Measurements from ENCODE around the gene IGFLR1. TPM values are rescaled to one million over a fixed set of nuclear protein-coding genes. Genes with fewer than 3 reads are reported as not detected.

Gene IGFLR1
- total and polyA plus RNA-seq, 10 donors = 16.5 to 64.7 (median 46.4) TPM

DNA sequence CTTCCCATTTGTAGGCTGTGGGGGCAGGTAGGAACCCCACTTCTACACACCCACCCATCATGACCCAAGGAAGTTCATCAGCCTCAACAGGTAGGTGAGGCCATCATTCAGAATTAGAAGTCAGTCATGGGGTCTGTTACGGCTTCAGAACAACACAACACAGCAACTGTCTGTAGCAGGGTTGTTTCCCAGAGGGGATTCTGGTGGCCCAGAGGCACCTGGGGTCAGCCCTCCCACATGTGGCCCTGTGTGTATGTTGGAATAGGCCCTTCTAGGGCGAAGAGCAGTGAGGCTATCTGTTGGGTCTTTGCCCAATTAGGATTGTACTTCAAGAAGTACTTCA, 3.4 kb downstream of the IGFLR1 start:
- intact Hi-C loops (cut with DNase I; ENCODE audit: low total_unique reads) = no loop called here
- H3K4me1 ChIP-seq = peaks cover 9 to 71% (median 44%) of the 10 kb centered on the region in 6 donors
- no peaks in the 10 kb centered on the region for H3K9me3 ChIP-seq
- DNase-seq = no peak
- peaks cover 0 to 63% (median 56%) of the 10 kb centered on the region in 6 donors for H3K36me3 ChIP-seq
- H3K4me3 ChIP-seq = no peak overlapping the region
- H3K27ac ChIP-seq = peak overlapping the region in 3 of 8 donors; percentile 100
- TF ChIP-seq, protein P1, sequence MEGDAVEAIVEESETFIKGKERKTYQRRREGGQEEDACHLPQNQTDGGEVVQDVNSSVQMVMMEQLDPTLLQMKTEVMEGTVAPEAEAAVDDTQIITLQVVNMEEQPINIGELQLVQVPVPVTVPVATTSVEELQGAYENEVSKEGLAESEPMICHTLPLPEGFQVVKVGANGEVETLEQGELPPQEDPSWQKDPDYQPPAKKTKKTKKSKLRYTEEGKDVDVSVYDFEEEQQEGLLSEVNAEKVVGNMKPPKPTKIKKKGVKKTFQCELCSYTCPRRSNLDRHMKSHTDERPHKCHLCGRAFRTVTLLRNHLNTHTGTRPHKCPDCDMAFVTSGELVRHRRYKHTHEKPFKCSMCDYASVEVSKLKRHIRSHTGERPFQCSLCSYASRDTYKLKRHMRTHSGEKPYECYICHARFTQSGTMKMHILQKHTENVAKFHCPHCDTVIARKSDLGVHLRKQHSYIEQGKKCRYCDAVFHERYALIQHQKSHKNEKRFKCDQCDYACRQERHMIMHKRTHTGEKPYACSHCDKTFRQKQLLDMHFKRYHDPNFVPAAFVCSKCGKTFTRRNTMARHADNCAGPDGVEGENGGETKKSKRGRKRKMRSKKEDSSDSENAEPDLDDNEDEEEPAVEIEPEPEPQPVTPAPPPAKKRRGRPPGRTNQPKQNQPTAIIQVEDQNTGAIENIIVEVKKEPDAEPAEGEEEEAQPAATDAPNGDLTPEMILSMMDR (IDR thresholded peaks at IDR 0.05 in 8 of 11, conservative IDR thresholded peaks at IDR 0.05 in 3 of 11) = no peak
- TF ChIP-seq POLR2A (IDR thresholded peaks at IDR 0.05) (no peak), POLR2AphosphoS5 (IDR thresholded peaks at IDR 0.05) (no peak)
- H3K27me3 ChIP-seq (replicated peaks in 1 of 7) = no peaks in the 10 kb centered on the region
- WGBS, 5 donors = 87 to 100% (median 90%) methylated on average over 1 to 2 of the region's 2 CpGs

DNA sequence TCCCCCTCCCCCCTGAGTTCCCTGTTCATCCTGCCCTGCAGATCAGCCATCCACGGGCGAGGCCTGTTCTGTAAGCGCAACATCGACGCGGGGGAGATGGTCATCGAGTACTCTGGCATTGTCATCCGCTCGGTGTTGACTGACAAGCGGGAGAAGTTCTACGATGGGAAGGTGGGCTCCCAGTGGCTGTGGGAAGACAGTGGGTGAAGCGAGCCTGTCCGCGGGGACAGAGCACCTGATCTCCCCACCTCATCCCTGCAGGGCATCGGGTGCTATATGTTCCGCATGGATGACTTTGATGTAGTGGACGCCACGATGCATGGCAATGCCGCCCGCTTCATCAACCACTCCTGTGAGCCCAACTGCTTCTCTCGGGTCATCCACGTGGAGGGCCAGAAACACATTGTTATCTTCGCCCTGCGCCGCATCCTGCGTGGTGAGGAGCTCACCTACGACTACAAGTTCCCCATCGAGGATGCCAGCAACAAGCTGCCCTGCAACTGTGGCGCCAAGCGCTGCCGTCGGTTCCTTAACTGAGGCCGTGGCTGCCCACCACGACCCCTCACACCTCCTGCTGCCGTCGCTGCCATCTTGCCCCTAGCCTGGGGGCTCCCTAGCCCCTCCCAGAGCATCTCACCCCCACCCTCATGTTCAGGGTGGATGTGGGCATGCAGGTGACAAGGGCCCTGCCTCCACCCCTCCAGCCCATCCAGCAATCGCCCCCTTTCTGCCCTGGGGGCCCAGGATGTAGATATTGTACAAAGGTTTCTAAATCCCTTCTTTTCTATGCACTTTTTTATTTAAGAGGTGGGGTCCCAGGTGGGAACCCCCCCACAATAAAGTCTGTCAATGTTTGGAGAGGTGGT, 4.0 kb downstream of the IGFLR1 start:
- H3K9me3 ChIP-seq = no peaks in the 10 kb centered on the region
- H3K27ac ChIP-seq = peak overlapping the region in 3 of 8 donors; percentile 46 to 100 (median 100)
- no peaks in the 10 kb centered on the region for H3K27me3 ChIP-seq (replicated peaks in 1 of 7)
- intact Hi-C loops (cut with DNase I; ENCODE audit: low total_unique reads) = no loop called here
- DNase-seq = no peak
- peaks cover 0 to 65% (median 62%) of the 10 kb centered on the region in 6 donors for H3K36me3 ChIP-seq
- WGBS, 5 donors = 89 to 95% (median 90%) methylated on average over 26 to 37 of the region's 37 CpGs
- TF ChIP-seq POLR2AphosphoS5 (IDR thresholded peaks at IDR 0.05) (peak in 1 of 3 donors; percentile 71), POLR2A (IDR thresholded peaks at IDR 0.05) (no peak)
- H3K4me3 ChIP-seq = no peak overlapping the region
- peaks cover 8 to 65% (median 38%) of the 10 kb centered on the region in 6 donors for H3K4me1 ChIP-seq

DNA sequence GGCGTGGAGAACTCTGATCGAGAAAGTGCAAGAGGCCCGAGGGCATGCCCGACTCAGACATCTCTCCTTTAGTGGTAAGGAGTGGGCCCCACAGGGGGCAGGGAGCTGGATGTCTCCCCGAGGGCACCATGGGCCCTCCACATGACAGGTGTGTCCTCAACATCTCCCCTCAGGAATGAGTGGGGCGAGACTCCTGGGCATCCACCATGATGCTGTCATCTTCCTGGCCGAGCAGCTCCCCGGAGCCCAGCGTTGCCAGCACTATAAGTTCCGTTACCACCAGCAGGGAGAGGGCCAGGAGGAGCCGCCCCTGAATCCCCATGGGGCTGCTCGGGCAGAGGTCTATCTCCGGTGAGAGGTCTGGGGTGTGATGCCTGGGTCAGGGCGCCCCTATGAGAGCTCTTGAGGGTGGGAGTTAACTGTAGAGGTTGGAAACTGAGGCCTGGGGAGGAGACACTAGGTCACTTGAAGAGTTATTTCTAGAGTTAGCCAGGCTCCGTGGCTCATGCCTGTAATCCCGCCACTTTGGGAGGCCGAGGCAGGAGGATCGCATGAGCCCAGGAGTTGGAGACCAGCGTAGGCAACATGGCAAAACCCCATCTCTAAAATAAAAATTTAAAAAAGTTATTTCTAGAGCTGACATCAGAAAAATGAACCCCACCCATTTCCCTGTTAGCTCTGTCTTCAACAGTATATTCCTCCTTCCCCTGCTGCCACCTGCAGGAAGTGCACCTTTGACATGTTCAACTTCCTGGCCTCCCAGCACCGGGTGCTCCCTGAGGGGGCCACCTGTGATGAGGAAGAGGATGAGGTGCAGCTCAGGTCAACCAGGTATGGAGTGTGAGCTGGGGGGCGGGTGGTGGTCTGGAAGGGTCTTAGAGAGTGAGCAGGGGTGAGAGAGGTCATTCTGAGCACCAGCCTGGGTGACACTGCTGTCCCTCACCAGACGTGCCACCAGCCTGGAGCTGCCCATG, 5.1 kb downstream of the IGFLR1 start:
- no peaks in the 10 kb centered on the region for H3K27me3 ChIP-seq (replicated peaks in 1 of 7)
- TF ChIP-seq POLR2A (IDR thresholded peaks at IDR 0.05) (no peak), POLR2AphosphoS5 (IDR thresholded peaks at IDR 0.05) (peak in 2 of 3 donors; percentile 34 to 70)
- TF ChIP-seq, protein P1 (IDR thresholded peaks at IDR 0.05 in 8 of 11, conservative IDR thresholded peaks at IDR 0.05 in 3 of 11) = peak in 2 of 11 experiments; percentile 9 to 12
- peak overlapping the region in 2 of 8 donors; percentile 19 to 46 for H3K27ac ChIP-seq
- intact Hi-C loops (cut with DNase I; ENCODE audit: low total_unique reads) = no loop called here
- no peak overlapping the region for H3K4me3 ChIP-seq
- 82 to 89% (median 85%) methylated on average over 15 to 22 of the region's 22 CpGs for WGBS, 5 donors
- no peaks in the 10 kb centered on the region for H3K9me3 ChIP-seq
- peaks cover 0 to 75% (median 72%) of the 10 kb centered on the region in 6 donors for H3K36me3 ChIP-seq
- H3K4me1 ChIP-seq = peaks cover 8 to 54% (median 29%) of the 10 kb centered on the region in 6 donors
- no peak for DNase-seq

DNA sequence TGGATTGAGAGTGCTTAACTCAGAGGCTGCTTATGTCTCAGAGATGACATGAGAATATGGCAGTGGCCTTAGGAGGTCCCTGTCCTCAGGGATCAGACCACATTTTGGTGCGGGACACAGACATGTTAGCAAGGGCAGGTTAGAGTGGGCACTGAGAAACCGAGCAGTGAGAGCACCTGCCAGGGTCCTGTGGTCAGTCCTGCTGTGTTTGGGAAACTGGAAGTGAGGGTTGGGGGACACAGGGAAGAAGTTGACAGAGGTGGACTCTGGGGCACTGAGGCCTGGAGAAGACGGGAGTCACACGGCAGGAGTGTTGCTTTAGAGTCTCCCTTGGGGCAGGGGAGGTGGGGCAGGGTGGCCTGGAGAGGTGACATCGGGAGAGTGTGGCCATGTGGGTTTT, 7.4 kb downstream of the IGFLR1 start:
- H3K9me3 ChIP-seq = no peaks in the 10 kb centered on the region
- no peaks in the 10 kb centered on the region for H3K27me3 ChIP-seq (replicated peaks in 1 of 7)
- H3K4me3 ChIP-seq = no peak overlapping the region
- intact Hi-C loops (cut with DNase I; ENCODE audit: low total_unique reads) = no loop called here
- no peak for DNase-seq
- peaks cover 3 to 31% (median 10%) of the 10 kb centered on the region in 6 donors for H3K4me1 ChIP-seq
- no peak overlapping the region for H3K27ac ChIP-seq
- TF ChIP-seq POLR2AphosphoS5 (IDR thresholded peaks at IDR 0.05) = no peak
- TF ChIP-seq, protein P1 (IDR thresholded peaks at IDR 0.05 in 8 of 11, conservative IDR thresholded peaks at IDR 0.05 in 3 of 11) = no peak
- TF ChIP-seq POLR2A (IDR thresholded peaks at IDR 0.05) = no peak
- 88 to 96% (median 93%) methylated on average over 4 to 5 of the region's 5 CpGs for WGBS, 5 donors
- H3K36me3 ChIP-seq = peaks cover 0 to 98% (median 95%) of the 10 kb centered on the region in 6 donors
